Neural progenitor cell (in vitro differentiated cells): ENCODE results near the gene RELA. TPM values are rescaled to one million over a fixed set of nuclear protein-coding genes. Genes with fewer than 3 reads are reported as not detected.

Experiments
- DNase-seq: peaks from one replicate; pipeline ENCODE4 v3.0.0-alpha.2; 2016; ENCODE audit warnings: low spot score
- H2AFZ ChIP-seq: fragments of 200-600 bp; sonication (generic); replicated peaks from 2 replicates; pipeline ENCODE4 v1.6.1; 2016; ENCODE audit warnings: antibody characterized with exemption
- H3F3A ChIP-seq: fragments of 200-600 bp; sonication (generic); 2 replicates; pipeline ENCODE4 v1.6.1; 2016; ENCODE audit warnings: antibody characterized with exemption, low read depth
- H3K27ac ChIP-seq: fragments of 200-600 bp; sonication (generic); 2 replicates; pipeline ENCODE4 v1.5.1; 2016; ENCODE audit warnings: mild to moderate bottlenecking
- H3K27me3 ChIP-seq: fragments of 200-600 bp; sonication (generic); 2 replicates; pipeline ENCODE4 v1.6.1; 2016; ENCODE audit warnings: mild to moderate bottlenecking, moderate library complexity
- H3K36me3 ChIP-seq: fragments of 200-600 bp; sonication (generic); 2 replicates; pipeline ENCODE4 v1.5.1; 2016
- H3K4me1 ChIP-seq: fragments of 200-600 bp; sonication (generic); 2 replicates; pipeline ENCODE4 v1.6.1; 2016; ENCODE audit warnings: mixed run types
- H3K4me2 ChIP-seq: fragments of 200-600 bp; sonication (generic); 2 replicates; pipeline ENCODE4 v1.6.1; 2016
- H3K4me3 ChIP-seq: fragments of 200-600 bp; sonication (generic); 2 replicates; pipeline ENCODE4 v1.5.1; 2016
- H3K79me2 ChIP-seq: fragments of 200-600 bp; sonication (generic); 2 replicates; pipeline ENCODE4 v1.6.1; 2016; ENCODE audit warnings: low read depth
- H3K9ac ChIP-seq: fragments of 200-600 bp; sonication (generic); 2 replicates; pipeline ENCODE4 v1.6.1; 2016
- H3K9me3 ChIP-seq: fragments of 200-600 bp; sonication (generic); 2 replicates; pipeline ENCODE4 v1.5.1; 2016; ENCODE audit warnings: low read depth
- H4K20me1 ChIP-seq: fragments of 200-600 bp; sonication (generic); 2 replicates; pipeline ENCODE4 v1.6.1; 2016; ENCODE audit warnings: low read depth
- H3K27ac Mint-ChIP-seq: 3 replicates; pipeline ENCODE4 v1.8.0; 2021; ENCODE audit warnings: mixed read lengths
- H3K27me3 Mint-ChIP-seq: 2 replicates; pipeline ENCODE4 v1.8.0; 2022; ENCODE audit warnings: low read depth, mild to moderate bottlenecking, inconsistent platforms, moderate library complexity, mixed read lengths; ENCODE audit not compliant: insufficient read depth
- H3K36me3 Mint-ChIP-seq: 3 replicates; pipeline ENCODE4 v1.8.0; 2021; ENCODE audit warnings: mixed read lengths
- H3K4me1 Mint-ChIP-seq: 3 replicates; pipeline ENCODE4 v1.8.0; 2021; ENCODE audit warnings: mixed read lengths
- H3K4me3 Mint-ChIP-seq: 3 replicates; pipeline ENCODE4 v1.8.0; 2021; ENCODE audit warnings: mild to moderate bottlenecking, moderate library complexity, mixed read lengths
- H3K9me3 Mint-ChIP-seq: 3 replicates; pipeline ENCODE4 v1.8.0; 2020; ENCODE audit warnings: mixed read lengths
- CTCF ChIP-seq: fragments of 200-600 bp; sonication (generic); IDR thresholded peaks from 2 replicates; pipeline ENCODE4 v1.5.1; 2017; ENCODE audit warnings: antibody characterized with exemption, mild to moderate bottlenecking
- EZH2 ChIP-seq: fragments of 200-600 bp; sonication (generic); IDR thresholded peaks from 2 replicates; pipeline ENCODE4 v1.6.1; 2017; ENCODE audit warnings: antibody characterized with exemption, mild to moderate bottlenecking, moderate library complexity
- EZH2phosphoT487 ChIP-seq: fragments of 200-600 bp; sonication (generic); IDR thresholded peaks from 2 replicates; pipeline ENCODE4 v1.6.1; 2017; ENCODE audit warnings: antibody characterized with exemption
- total RNA-seq: library from RNA; depleted of rRNA; stranded (reverse); fragments of >200 nt; gene quantifications from 2 replicates; pipeline ENCODE4 v1.2.3, GENCODE V29; 2015; ENCODE audit warnings: low replicate concordance

The RELA gene
- total RNA-seq, 1 donor from 2014 or later = 11.0 TPM

- no peak overlapping the region for H3K9ac ChIP-seq
- no peaks in the 10 kb centered on the region for H3K79me2 ChIP-seq
- no peaks in the 10 kb centered on the region for H3K9me3 ChIP-seq
- H3K27ac ChIP-seq = no peak overlapping the region
- no peaks in the 10 kb centered on the region for H3K27me3 Mint-ChIP-seq
- no peak overlapping the region for H3K4me3 Mint-ChIP-seq
- no peaks in the 10 kb centered on the region for H3K27me3 ChIP-seq
- no peaks in the 10 kb centered on the region for H4K20me1 ChIP-seq
- H3K4me1 Mint-ChIP-seq = no peaks in the 10 kb centered on the region
- DNase-seq = no peak
- H2AFZ ChIP-seq = no peak overlapping the region
- no peaks in the 10 kb centered on the region for H3K36me3 Mint-ChIP-seq
- H3K4me1 ChIP-seq = no peaks in the 10 kb centered on the region
- H3K4me3 ChIP-seq = no peak overlapping the region
- no peaks in the 10 kb centered on the region for H3K9me3 Mint-ChIP-seq
- no peaks in the 10 kb centered on the region for H3K36me3 ChIP-seq
- H3F3A ChIP-seq = no peaks in the 10 kb centered on the region
- no peak overlapping the region for H3K27ac Mint-ChIP-seq
- no peak overlapping the region for H3K4me2 ChIP-seq
- TF ChIP-seq EZH2 = no peak
Measured at GRCh38 chr11:65672982-65673381, 10.3 kb upstream of the RELA start.

GRCh38 chr11:65672180-65672860, 9.6 kb upstream of the RELA start:
- Histone ChIP-seq H3K36me3 (no peaks in the 10 kb centered on the region), H3K9ac (no peak overlapping the region), H3K79me2 (no peaks in the 10 kb centered on the region), H4K20me1 (no peaks in the 10 kb centered on the region), H3K4me3 (no peak overlapping the region), H3K9me3 (no peaks in the 10 kb centered on the region), H2AFZ (no peak overlapping the region), H3K4me2 (no peak overlapping the region), H3K4me1 (no peaks in the 10 kb centered on the region), H3F3A (no peaks in the 10 kb centered on the region), H3K27me3 (no peaks in the 10 kb centered on the region), H3K27ac (no peak overlapping the region)
- H3K27me3 Mint-ChIP-seq = no peaks in the 10 kb centered on the region
- no peaks in the 10 kb centered on the region for H3K9me3 Mint-ChIP-seq
- DNase-seq = no peak
- H3K4me1 Mint-ChIP-seq = no peaks in the 10 kb centered on the region
- H3K27ac Mint-ChIP-seq = no peak overlapping the region
- TF ChIP-seq EZH2phosphoT487 (no peak), CTCF (no peak), EZH2 (no peak)
- H3K4me3 Mint-ChIP-seq = no peak overlapping the region
- H3K36me3 Mint-ChIP-seq = no peaks in the 10 kb centered on the region

- Histone ChIP-seq H3K36me3 (no peaks in the 10 kb centered on the region), H3K79me2 (peaks cover 17% of the 10 kb centered on the region), H3F3A (peaks cover 21% of the 10 kb centered on the region), H3K9ac (no peak overlapping the region), H3K9me3 (no peaks in the 10 kb centered on the region), H3K4me1 (peaks cover 11% of the 10 kb centered on the region), H3K4me2 (peak overlapping the region; percentile 82), H4K20me1 (peaks cover 6% of the 10 kb centered on the region), H3K27ac (peak overlapping the region; percentile 81), H3K4me3 (peak overlapping the region; percentile 79), H3K27me3 (no peaks in the 10 kb centered on the region), H2AFZ (peak overlapping the region; percentile 71)
- TF ChIP-seq CTCF (no peak), EZH2 (peak; percentile 1)
- no peaks in the 10 kb centered on the region for H3K9me3 Mint-ChIP-seq
- peaks cover 2% of the 10 kb centered on the region for H3K27me3 Mint-ChIP-seq
- peak; percentile 52 for DNase-seq
- H3K4me1 Mint-ChIP-seq = peaks cover 9% of the 10 kb centered on the region
- H3K36me3 Mint-ChIP-seq = peaks cover 12% of the 10 kb centered on the region
- H3K4me3 Mint-ChIP-seq = peak overlapping the region; percentile 89
- peak overlapping the region; percentile 60 for H3K27ac Mint-ChIP-seq
Measured at GRCh38 chr11:65663639-65664200, 1.0 kb upstream of the RELA start.

- Histone ChIP-seq H3K27ac (no peak overlapping the region), H3K4me3 (peak overlapping the region; percentile 79), H3F3A (peaks cover 21% of the 10 kb centered on the region), H4K20me1 (peaks cover 6% of the 10 kb centered on the region), H3K36me3 (no peaks in the 10 kb centered on the region), H3K4me2 (peak overlapping the region; percentile 86), H3K27me3 (no peaks in the 10 kb centered on the region), H3K9me3 (no peaks in the 10 kb centered on the region), H3K9ac (peak overlapping the region; percentile 64), H3K79me2 (peaks cover 17% of the 10 kb centered on the region), H2AFZ (no peak overlapping the region), H3K4me1 (peaks cover 11% of the 10 kb centered on the region)
- no peak overlapping the region for H3K27ac Mint-ChIP-seq
- H3K4me3 Mint-ChIP-seq = peak overlapping the region; percentile 90
- peaks cover 21% of the 10 kb centered on the region for H3K36me3 Mint-ChIP-seq
- no peak for TF ChIP-seq EZH2phosphoT487
- TF ChIP-seq CTCF = no peak
- no peak for TF ChIP-seq EZH2
- H3K27me3 Mint-ChIP-seq = peaks cover 5% of the 10 kb centered on the region
- H3K9me3 Mint-ChIP-seq = no peaks in the 10 kb centered on the region
- DNase-seq = no peak
- H3K4me1 Mint-ChIP-seq = peaks cover 9% of the 10 kb centered on the region
Measured at GRCh38 chr11:65662247-65662798, 393 bp downstream of the RELA start.
